Endothelial cell of umbilical vein (primary cell): Measurements from ENCODE around the gene PLEKHG1.

ENCODE experiments used
- CTCF ChIP-seq, 2 donors: IDR thresholded peaks; 1 replicate in 1 of 2; 2 replicates in 1 of 2; pipeline ENCODE4 v1.5.1; 2011; ENCODE audit warnings: low read length in 2 of 2, mild to moderate bottlenecking in 2 of 2, moderate library complexity in 2 of 2, control low read depth in 1 of 2, inconsistent platforms in 1 of 2, low read depth in 1 of 2; ENCODE audit not compliant: insufficient read depth in 1 of 2; ENCODE audit errors: extremely low read depth in 1 of 2
- POLR2AphosphoS5 ChIP-seq: IDR thresholded peaks from 2 replicates; pipeline ENCODE4 v1.6.1; 2012; ENCODE audit warnings: low read depth, mild to moderate bottlenecking, control low read depth, low read length, moderate library complexity; ENCODE audit not compliant: insufficient read depth

GRCh38 chr6:150599199-150600009, at the start of gene PLEKHG1:
- no peak for TF ChIP-seq CTCF (IDR thresholded peaks at IDR 0.05; ENCODE audit: extremely low read depth in 1 of 2, insufficient read depth in 1 of 2, low read depth in 1 of 2, low read length in 2 of 2)
- TF ChIP-seq POLR2AphosphoS5 = peak; percentile 30
